SH-SY5Y (cell line): ENCODE measurements around the gene PIK3R1.

ENCODE experiments used
- GATA2 ChIP-seq: IDR thresholded peaks from 2 replicates; pipeline ENCODE4 v1.6.1; 2011; ENCODE audit warnings: mild to moderate bottlenecking, low read depth, low read length
- GATA3 ChIP-seq: IDR thresholded peaks from 2 replicates; pipeline ENCODE4 v1.6.1; 2011; ENCODE audit warnings: low read depth, mild to moderate bottlenecking, low read length, moderate library complexity

DNA sequence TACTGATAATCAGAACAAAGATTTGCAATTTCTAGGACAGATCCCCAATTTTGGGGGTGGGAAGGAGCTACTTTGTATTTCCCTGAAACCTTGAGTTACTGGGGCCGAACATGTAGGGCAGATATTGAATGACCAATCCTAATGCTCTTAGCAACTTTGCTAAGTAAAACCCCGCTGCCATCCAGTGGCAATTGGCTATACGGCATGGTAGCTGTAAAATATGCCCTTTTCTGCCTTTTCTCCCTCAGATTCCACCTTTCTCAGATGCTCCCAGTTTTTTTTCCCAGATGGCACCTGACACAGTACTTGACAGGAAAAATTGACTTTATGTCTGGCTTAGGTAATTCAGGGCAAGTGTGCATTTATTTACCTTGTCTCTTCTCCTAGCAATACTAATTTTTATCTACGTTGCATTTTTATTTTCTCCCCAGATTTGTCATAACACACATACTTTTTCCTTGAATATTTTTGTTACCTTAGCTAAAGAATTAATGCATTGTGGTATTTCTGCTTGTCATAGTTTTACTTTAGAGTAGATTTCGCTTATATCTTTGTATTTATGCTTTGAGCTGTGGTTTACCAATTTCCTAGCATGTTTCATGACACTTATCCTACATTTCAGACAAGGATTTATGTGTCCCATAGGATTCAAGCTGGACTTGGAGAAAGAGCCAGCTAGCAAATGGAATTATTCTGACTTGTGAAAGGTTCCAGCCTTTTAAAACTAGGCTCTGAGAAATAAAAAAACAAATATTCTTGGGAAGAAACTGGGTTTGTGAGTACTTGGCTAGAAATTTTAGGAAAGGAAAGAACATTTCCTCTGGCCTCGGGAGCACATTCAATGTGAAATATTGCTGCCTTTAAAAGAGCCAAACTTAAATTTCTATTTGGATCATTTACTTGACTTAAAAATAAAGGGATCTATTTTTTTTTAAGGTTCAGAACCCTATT, 37.4 kb downstream of the PIK3R1 start:
- no peak for TF ChIP-seq GATA2
- no peak for TF ChIP-seq GATA3
